IPS-18a (cell line): ENCODE data around the gene MED13.

Source experiments
- H3K27ac ChIP-seq: one replicate; pipeline ENCODE4 v1.5.1; 2013; ENCODE audit warnings: low read length
- H3K27me3 ChIP-seq: one replicate; pipeline ENCODE4 v1.6.1; 2013; ENCODE audit warnings: mild to moderate bottlenecking, low read length; ENCODE audit not compliant: control insufficient read depth, insufficient read depth
- H3K36me3 ChIP-seq: one replicate; pipeline ENCODE4 v1.6.1; 2013; ENCODE audit warnings: low read depth, low read length; ENCODE audit not compliant: control insufficient read depth
- H3K4me1 ChIP-seq: one replicate; pipeline ENCODE4 v1.6.1; 2013; ENCODE audit warnings: low read depth, low read length; ENCODE audit not compliant: control insufficient read depth
- H3K4me3 ChIP-seq: one replicate; pipeline ENCODE4 v1.5.1; 2013; ENCODE audit warnings: low read length
- H3K9ac ChIP-seq: one replicate; pipeline ENCODE4 v1.6.1; 2013; ENCODE audit warnings: mild to moderate bottlenecking, low read length, moderate library complexity
- H3K9me3 ChIP-seq: one replicate; pipeline ENCODE4 v1.6.1; 2013; ENCODE audit warnings: low read depth, low read length; ENCODE audit not compliant: control insufficient read depth

MED13 gene

GRCh38 chr17:62100055-62100454, 35.0 kb upstream of the MED13 start:
- H3K27me3 ChIP-seq: no peaks in the 10 kb centered on the region
- no peaks in the 10 kb centered on the region for H3K4me1 ChIP-seq
- no peak overlapping the region for H3K4me3 ChIP-seq
- H3K36me3 ChIP-seq: no peaks in the 10 kb centered on the region
- H3K27ac ChIP-seq: no peak overlapping the region
- no peak overlapping the region for H3K9ac ChIP-seq
- no peaks in the 10 kb centered on the region for H3K9me3 ChIP-seq

GRCh38 chr17:62099532-62099931, 34.5 kb upstream of the MED13 start:
- H3K4me1 ChIP-seq: no peaks in the 10 kb centered on the region
- no peaks in the 10 kb centered on the region for H3K36me3 ChIP-seq
- H3K4me3 ChIP-seq: no peak overlapping the region
- no peak overlapping the region for H3K27ac ChIP-seq
- H3K27me3 ChIP-seq: no peaks in the 10 kb centered on the region
- no peaks in the 10 kb centered on the region for H3K9me3 ChIP-seq
- no peak overlapping the region for H3K9ac ChIP-seq

GRCh38 chr17:62098623-62099231, 33.6 kb upstream of the MED13 start:
- Histone ChIP-seq H3K36me3 (no peaks in the 10 kb centered on the region), H3K9ac (no peak overlapping the region)

GRCh38 chr17:62096401-62096670, 31.3 kb upstream of the MED13 start:
- Histone ChIP-seq H3K27me3 (no peaks in the 10 kb centered on the region), H3K9me3 (no peaks in the 10 kb centered on the region), H3K4me3 (no peak overlapping the region), H3K36me3 (no peaks in the 10 kb centered on the region), H3K9ac (no peak overlapping the region), H3K4me1 (no peaks in the 10 kb centered on the region), H3K27ac (no peak overlapping the region)

More at GRCh38 chr17:62098623-62099231, 33.6 kb upstream of the MED13 start:
- Histone ChIP-seq H3K27ac (no peak overlapping the region), H3K4me3 (no peak overlapping the region), H3K4me1 (no peaks in the 10 kb centered on the region), H3K27me3 (no peaks in the 10 kb centered on the region), H3K9me3 (no peaks in the 10 kb centered on the region)

- Histone ChIP-seq H3K4me3 (no peak overlapping the region), H3K9me3 (no peaks in the 10 kb centered on the region), H3K4me1 (no peaks in the 10 kb centered on the region), H3K9ac (no peak overlapping the region), H3K27ac (no peak overlapping the region), H3K27me3 (no peaks in the 10 kb centered on the region), H3K36me3 (no peaks in the 10 kb centered on the region)
These were observed 29.1 kb upstream of the MED13 start for GRCh38 chr17:62094175-62094574.

GRCh38 chr17:62093188-62094155, 28.4 kb upstream of the MED13 start:
- Histone ChIP-seq H3K4me1 (no peaks in the 10 kb centered on the region), H3K4me3 (no peak overlapping the region), H3K27me3 (no peaks in the 10 kb centered on the region), H3K9ac (no peak overlapping the region), H3K36me3 (no peaks in the 10 kb centered on the region), H3K27ac (no peak overlapping the region), H3K9me3 (no peaks in the 10 kb centered on the region)

GRCh38 chr17:62092784-62093183, 27.7 kb upstream of the MED13 start:
- Histone ChIP-seq H3K27ac (no peak overlapping the region), H3K4me1 (no peaks in the 10 kb centered on the region), H3K27me3 (no peaks in the 10 kb centered on the region), H3K4me3 (no peak overlapping the region), H3K36me3 (no peaks in the 10 kb centered on the region), H3K9me3 (no peaks in the 10 kb centered on the region), H3K9ac (no peak overlapping the region)

GRCh38 chr17:62091804-62092203, 26.7 kb upstream of the MED13 start:
- no peaks in the 10 kb centered on the region for H3K9me3 ChIP-seq
- no peak overlapping the region for H3K27ac ChIP-seq
- H3K36me3 ChIP-seq: no peaks in the 10 kb centered on the region
- no peak overlapping the region for H3K4me3 ChIP-seq
- H3K4me1 ChIP-seq: no peaks in the 10 kb centered on the region
- H3K9ac ChIP-seq: no peak overlapping the region
- H3K27me3 ChIP-seq: no peaks in the 10 kb centered on the region

- no peaks in the 10 kb centered on the region for H3K9me3 ChIP-seq
- no peaks in the 10 kb centered on the region for H3K36me3 ChIP-seq
- H3K27me3 ChIP-seq: no peaks in the 10 kb centered on the region
- H3K27ac ChIP-seq: no peak overlapping the region
- H3K4me1 ChIP-seq: no peaks in the 10 kb centered on the region
- H3K9ac ChIP-seq: no peak overlapping the region
- no peak overlapping the region for H3K4me3 ChIP-seq
These were observed 25.8 kb upstream of the MED13 start for GRCh38 chr17:62090868-62091267.

GRCh38 chr17:62090021-62090824, 25.1 kb upstream of the MED13 start:
- Histone ChIP-seq H3K9ac (no peak overlapping the region), H3K4me3 (no peak overlapping the region), H3K27me3 (no peaks in the 10 kb centered on the region), H3K4me1 (no peaks in the 10 kb centered on the region), H3K9me3 (no peaks in the 10 kb centered on the region), H3K36me3 (no peaks in the 10 kb centered on the region), H3K27ac (no peak overlapping the region)

- H3K9ac ChIP-seq: no peak overlapping the region
- no peak overlapping the region for H3K27ac ChIP-seq
- H3K9me3 ChIP-seq: no peaks in the 10 kb centered on the region
- H3K36me3 ChIP-seq: no peaks in the 10 kb centered on the region
- no peaks in the 10 kb centered on the region for H3K27me3 ChIP-seq
- H3K4me3 ChIP-seq: no peak overlapping the region
- H3K4me1 ChIP-seq: no peaks in the 10 kb centered on the region
These were observed 24.3 kb upstream of the MED13 start for GRCh38 chr17:62089334-62089733.
